HG03060 (cell line): ENCODE data around the gene IER5.

ENCODE experiments used
- ATAC-seq: cut with Tn5 transposase; IDR thresholded peaks from one replicate; pipeline ENCODE4 v1.9.1; 2021; ENCODE audit warnings: low read depth, moderate number of reproducible peaks; ENCODE audit not compliant: unreplicated experiment

Gene IER5

DNA sequence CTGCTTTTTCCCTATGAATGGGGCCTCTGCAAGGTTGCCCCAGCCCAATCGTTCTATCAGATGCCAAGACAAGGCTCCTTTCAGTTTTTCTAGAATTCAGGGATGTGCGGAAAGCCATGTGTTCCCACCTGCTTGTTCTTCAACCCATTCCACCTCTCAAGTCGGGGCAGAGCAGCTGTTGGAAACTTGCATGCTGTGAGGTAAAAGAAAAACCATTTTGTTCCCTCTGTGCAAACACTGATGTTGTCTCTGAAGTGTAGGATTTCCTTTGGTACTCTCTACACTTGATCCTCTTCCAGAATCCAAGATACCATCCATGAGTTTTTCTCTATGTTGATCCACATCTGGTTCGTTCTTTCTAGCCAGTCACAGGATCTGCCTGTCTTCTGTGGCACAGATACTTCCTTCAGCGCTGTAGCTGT, 7.3 kb downstream of the IER5 start:
- no peak for ATAC-seq

DNA sequence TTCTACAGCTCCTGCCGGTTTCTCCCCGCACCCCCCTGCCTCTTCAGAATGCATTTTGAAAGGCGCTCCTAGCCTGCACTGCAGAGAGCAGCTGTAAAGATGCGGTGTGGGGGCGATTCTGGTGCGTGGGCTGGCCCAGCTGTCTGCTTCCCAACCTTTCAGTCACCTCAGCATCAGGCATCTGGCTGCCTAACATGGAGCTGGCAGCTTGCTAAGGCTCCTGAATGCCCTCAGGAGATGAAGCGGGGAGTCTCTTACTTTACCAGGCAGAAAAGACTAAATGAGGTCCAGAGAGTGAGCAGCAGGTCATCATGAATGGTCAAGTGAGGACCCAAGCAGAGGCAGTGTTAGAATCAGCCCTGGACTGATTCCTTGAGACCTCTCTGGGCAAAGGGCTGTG, 8.7 kb downstream of the IER5 start:
- ATAC-seq, result no peak

GRCh38 chr1:181099152-181100014, 10.9 kb downstream of the IER5 start:
- ATAC-seq, result peak; percentile 65

GRCh38 chr1:181100015-181100905, 11.8 kb downstream of the IER5 start:
- no peak for ATAC-seq

GRCh38 chr1:181100934-181101333, 12.4 kb downstream of the IER5 start:
- no peak for ATAC-seq

DNA sequence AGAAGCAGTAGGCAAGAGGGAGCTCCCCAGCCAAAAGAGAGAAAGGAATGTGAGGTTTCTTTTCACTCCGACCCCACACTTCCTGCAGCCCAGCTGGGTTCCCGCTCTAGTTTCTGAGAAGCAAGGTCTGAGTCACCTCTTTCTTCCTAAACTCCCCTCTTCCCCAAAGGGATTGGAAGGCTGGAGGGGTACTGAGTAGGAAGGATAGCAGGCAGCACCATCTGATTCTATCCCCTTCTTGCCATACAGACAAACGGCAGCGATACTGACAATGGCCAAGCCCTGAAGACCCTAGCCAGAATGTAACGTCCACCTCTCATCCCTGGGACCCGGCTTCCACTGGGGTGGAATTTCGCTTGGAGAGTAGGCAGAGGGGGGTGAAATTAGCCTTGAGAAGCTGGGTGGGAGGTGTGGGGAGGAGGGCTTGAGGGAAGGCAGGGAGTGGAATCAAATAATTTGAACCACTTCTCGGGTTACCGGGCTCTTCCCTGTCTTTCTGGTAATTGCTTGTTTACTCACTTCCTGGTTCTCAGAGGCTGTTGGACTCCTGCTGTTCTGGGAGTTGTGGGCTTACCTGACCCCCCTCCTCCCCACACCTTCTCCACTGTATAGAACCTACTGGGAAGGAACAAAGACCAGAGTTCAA, 13.2 kb downstream of the IER5 start:
- ATAC-seq, result no peak

GRCh38 chr1:181102841-181103240, 14.3 kb downstream of the IER5 start:
- no peak for ATAC-seq

- ATAC-seq, result no peak
Observed at GRCh38 chr1:181103399-181103798, 14.9 kb downstream of the IER5 start.

- no peak for ATAC-seq
Observed at GRCh38 chr1:181104042-181104789, 15.7 kb downstream of the IER5 start.

DNA sequence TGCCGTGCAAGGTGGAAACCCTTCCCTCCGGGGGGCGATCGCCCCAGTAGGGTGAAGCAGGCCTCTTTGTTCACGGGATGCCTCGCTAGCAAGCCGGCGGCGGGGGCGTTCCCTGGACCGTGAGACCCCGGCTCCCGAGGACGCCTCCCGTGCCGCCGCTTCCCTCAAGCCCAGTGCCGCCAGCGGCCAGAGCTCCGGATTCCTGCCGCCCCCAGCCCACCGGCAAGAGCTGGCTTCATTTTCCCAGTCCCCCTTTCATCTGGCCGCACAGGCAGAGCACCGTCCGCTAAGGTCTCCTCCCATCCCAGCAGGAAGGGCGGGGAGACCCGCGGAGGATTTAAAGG, 16.3 kb downstream of the IER5 start:
- no peak for ATAC-seq

DNA sequence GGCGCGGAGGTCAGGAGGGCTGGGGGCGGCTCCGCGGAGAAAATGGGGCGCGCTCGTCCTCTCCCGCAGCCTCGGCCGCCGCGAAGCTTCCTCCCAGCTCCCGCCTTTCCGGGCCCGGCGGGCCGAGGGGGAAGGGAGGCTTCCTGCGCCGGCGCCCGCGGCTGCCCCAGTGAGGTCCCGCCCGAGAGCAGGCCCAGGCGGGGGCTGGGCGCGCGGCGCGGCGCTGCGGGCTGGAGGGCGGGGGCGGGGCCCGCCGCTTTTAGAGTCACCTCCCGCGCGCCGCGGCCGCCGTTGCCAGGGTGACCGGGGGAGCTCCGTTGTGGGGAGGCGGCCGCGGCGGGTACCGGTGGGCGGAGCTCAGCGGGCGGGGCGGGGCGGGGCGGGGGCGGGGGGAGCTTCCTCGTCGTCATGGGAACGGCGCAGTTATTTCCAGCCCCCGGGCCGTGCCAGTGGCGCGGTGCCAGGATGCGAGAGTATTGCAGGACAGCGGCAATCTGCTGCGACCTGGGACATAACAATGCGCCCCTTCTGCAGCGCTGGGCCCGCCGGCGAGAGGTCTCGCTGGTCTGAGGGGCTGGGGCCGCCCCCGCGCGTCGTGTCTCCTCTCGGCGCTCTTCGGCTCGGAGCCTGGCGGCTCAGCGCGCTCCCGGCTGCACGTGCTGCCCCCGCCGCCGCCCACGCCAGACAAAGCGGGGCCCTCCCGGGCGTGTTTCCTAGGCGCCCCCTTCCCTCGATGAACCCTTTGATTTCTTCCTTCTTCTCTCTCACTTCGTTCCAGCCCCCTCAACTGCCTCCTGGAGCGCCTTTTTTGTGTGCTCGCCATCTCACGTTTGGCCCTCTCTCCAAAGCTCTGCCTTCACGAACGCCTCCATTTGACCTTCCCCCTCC, 16.9 kb downstream of the IER5 start:
- ATAC-seq, result no peak

- ATAC-seq, result no peak
Observed at GRCh38 chr1:181106022-181106312, 17.5 kb downstream of the IER5 start.

GRCh38 chr1:181106479-181106878, 18.0 kb downstream of the IER5 start:
- no peak for ATAC-seq

GRCh38 chr1:181107711-181108110, 19.2 kb downstream of the IER5 start:
- ATAC-seq, result no peak

GRCh38 chr1:181108304-181108867, 19.9 kb downstream of the IER5 start:
- no peak for ATAC-seq

DNA sequence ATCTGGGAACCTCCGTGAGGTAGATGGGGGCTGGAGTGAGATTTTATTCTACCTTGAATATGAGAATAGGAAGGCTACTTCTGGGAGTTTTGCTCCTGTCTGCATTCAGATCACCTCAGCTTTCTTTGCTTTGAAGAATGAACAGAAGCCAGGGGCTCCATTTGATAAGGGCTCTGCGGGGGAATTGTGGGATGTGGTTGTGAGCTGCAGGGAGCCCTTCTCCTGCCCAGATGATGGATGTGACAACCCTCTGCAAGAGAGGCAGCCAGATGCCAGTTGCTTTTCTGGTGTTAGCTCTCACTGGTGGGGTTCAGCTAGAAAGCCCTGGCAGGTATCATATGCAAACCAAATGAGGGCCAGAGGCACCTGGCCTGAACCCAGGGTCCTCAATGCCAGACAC, 21.5 kb downstream of the IER5 start:
- no peak for ATAC-seq

DNA sequence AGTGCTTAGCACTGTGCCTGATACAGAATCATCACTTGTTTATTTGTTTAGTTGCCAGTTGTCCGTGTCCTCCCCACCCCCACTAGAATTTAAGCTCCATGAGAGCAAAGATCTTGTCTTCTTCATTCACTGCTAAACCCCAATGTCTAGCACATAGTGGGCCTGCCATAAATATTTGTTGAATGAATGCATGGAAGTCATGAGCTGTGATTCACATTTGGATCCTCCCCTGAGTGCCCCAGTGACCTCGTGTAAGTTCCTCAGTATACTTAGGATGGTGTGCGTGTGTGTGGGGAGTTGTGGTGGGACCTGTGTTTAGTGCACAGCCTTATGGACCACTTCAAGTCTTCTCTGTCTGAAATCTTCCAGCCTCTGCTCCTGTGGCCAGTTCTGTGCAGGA, 23.1 kb downstream of the IER5 start:
- ATAC-seq, result no peak

DNA sequence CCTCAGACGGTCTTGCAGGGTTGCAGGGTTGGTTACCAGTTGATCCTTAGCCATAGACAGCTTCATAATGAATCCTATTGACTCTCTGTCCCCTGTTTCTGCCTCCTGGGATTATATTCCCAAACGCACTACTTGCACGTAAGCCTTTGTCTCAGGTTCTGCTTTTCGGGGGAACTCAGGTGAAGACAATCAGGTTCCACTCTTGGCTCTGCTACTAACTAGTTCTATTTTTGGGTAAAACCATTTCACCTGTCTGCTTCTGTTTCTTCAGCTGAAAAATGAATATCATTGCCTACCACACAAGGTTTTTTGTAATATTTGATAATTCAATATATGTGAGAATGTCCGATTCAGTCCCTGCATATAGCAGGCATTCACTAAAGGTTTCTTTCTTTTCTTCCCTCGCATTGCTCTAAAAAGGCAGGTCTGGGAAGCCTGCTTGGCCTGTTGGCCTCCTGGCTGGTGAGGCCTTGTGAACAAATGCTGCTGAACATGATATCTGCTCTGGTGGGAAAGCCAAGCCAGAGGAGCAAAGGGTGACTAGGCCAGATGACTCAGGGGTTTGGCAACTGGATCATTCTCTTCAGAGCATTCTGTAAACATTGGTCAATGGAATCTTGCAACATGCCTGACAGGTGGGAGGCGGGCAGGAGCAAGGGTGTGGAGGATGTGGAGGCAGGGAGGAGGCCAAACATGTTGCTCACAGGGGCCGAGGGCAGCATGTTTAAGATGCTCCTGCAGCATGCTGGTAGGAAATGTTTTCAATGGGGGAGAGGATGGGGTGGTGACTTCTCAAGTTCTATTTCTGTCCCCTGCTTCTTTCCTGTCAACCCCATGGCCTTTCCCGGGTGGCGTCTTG, 23.8 kb downstream of the IER5 start:
- no peak for ATAC-seq
